HK-2 (cell line): ENCODE data around the gene PTGES.
"Not testable (repeated sequence)": the region's sequence is repeated elsewhere in the genome, so short reads cannot be mapped to it uniquely, and the experiment has no call there.

Source experiments
- DNase-seq: peaks from one replicate; pipeline ENCODE4 v3.0.0-alpha.2; 2018; ENCODE audit not compliant: unreplicated experiment

PTGES gene, protein sequence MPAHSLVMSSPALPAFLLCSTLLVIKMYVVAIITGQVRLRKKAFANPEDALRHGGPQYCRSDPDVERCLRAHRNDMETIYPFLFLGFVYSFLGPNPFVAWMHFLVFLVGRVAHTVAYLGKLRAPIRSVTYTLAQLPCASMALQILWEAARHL

DNA sequence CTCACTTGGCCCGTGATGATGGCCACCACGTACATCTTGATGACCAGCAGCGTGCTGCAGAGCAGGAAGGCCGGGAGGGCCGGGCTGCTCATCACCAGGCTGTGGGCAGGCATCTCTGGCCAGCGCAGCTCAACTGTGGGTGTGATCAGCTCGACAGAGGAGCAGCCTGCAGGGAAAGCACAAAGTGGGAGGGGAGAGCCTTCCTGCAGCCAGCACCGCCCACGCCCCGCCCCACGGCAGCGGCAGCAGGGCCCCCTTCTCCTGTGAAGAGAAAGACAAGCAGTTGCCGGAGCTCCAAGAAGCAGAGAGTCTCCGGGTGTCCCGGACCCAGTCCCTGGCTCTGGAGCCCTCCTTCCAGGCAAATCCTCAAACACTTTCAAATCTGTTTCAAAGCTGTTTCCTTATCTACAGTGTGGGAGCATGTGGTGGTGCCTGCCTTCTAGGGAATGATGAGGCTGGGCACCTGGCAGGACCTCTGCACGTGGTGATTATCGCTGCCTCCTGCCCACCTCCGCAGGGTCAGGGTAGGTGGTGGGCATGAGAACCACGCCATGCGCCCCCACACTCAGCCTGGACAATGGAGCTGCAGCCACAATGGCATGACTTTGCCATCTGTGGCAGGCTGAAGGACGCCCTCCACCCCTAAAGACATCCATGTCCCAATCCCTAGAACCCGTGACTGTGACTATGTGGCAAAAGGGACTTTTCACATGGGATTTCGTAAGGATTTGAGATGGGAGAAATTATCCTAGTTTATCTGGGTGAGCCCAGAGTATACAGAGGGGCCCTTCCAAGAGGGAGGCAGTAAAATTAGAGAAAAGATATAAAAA lies at the start of gene PTGES:
Gene PTGES (minus strand): TSS at position 143 of the 830 bp plus-strand sequence. CDS start 30 bp downstream, at position 113.
- peak; percentile 84 for DNase-seq

DNA sequence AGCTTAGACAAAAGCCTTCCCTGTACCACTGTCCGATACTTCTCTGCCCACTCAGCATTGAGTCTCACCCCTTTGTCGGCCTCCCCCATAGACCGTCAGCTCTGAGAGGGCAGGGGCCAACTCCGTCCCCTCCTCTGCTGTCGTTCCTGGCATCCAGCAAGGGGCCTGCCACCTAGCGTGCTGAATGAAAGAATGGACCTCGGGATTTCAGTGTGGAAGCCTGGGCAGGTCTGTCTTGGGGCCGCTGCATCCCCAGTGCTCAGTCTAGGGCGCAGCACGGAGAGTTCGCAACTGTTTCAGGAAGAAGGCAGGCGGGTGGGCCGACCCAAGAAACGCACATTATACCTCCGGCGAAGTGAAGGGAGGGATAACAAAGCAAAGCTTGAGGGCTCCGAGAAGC lies 48.7 kb upstream of the PTGES start:
- no peak for DNase-seq

DNA sequence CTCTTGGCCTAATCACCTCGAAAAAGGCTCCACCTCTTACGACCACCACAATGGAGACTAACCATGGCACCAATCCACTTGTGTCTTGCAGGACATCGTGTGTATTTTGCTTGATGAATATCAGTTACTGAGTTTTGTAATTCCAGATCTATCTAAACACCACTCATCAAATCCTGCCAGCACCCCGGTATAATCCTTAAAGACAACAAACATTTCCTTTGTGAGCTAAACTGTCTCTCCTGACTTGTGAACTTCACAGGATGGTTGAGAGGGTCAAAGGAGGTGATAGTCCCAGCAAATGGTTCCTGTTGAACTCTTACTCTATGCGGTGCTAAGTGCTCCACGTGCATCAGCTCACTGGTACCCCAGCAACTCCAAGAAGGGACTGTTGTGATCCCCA lies 46.1 kb upstream of the PTGES start:
- no peak for DNase-seq

- not testable (repeated sequence) for DNase-seq
These were observed 43.2 kb upstream of the PTGES start for GRCh38 chr9:129796029-129796428.

GRCh38 chr9:129794549-129794948 lies 41.7 kb upstream of the PTGES start:
- no peak for DNase-seq

GRCh38 chr9:129786481-129786880 lies 33.6 kb upstream of the PTGES start:
- DNase-seq, result no peak

GRCh38 chr9:129785866-129786265 lies 33.0 kb upstream of the PTGES start:
- DNase-seq, result no peak

DNA sequence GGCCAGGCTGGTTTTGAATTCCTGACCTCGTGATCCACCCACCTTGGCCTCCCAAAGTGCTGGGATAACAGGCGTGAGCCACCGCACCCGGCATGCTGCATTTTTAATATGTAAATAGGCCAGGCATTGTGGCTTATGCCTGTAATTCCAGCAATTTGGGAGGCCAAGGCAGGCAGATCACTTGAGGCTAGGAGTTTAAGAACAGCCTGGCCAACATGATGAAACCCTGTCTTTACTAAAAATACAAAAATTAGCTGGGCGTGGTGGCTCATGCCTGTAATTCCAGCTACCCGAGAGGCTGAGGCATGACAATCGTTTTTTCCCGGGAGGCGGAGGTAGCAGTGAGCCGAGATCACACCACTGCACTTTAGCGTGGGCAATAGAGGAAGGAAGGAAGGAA lies 32.1 kb upstream of the PTGES start:
- DNase-seq, result not testable (repeated sequence)

DNA sequence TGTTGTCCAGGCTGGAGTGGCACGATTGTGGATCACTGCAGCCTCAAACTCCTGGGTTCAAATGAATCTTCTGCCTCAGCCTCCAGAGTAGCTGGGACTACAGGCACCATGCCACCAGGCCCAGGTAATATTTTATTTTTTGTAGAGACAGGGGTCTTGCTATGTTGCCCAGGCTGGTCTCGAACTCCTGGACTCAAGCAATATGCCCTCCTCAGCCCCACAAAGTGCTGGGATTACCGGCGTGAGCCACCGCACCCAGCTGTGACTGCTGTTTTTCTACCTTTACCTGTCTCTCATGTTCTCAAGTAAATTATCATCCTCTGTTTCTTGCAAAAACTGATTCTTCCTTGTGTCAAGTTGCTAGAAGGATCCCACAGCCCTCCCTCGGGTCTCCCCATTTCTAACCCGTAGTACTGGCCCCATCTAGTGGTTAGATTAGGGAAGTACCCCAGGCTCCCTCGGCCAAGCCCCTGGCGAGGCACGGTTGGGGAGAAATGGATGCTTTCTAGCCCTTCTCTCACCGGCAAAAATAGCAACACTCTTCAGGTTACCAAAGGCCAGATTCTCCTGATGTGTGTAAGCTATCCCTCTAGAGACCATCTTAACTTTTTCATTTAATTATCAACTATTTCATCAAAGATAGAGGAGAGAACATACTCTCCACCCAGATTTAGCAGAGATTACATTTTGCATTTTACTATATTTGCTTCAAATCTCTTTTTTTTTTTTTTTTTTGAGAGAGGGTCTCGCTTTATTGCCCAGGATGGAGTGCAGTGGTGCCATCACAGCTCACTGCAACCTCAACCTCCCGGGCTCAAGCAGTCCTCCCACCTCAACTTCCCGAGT lies 30.9 kb upstream of the PTGES start:
- peak; percentile 69 for DNase-seq

- DNase-seq, result no peak
These were observed 29.1 kb upstream of the PTGES start for GRCh38 chr9:129781981-129782380.

GRCh38 chr9:129781131-129781530 lies 28.3 kb upstream of the PTGES start:
- no peak for DNase-seq

- no peak for DNase-seq
These were observed 26.8 kb upstream of the PTGES start for GRCh38 chr9:129779560-129780190.

DNA sequence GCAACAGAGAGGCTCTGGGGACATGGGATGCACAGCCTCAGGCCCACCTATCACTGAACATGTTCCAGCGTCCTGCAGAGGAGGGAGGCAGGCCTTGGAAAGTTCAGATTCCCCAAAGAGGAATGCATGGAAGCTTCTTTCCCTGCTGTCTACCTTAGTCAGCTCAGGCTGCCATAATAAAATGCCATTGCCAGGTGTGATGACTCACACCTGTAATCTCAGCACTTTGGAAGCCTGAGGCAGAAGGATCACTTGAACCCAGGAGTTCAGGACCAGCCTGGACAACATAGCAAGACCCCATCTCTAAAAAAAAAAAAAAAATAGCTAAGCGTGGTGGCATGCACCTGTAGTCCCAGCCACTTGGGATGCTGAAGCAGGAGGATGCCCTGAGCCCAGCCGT lies 25.6 kb upstream of the PTGES start:
- DNase-seq, result no peak

GRCh38 chr9:129777769-129778130 lies 24.9 kb upstream of the PTGES start:
- DNase-seq, result peak; percentile 43

DNA sequence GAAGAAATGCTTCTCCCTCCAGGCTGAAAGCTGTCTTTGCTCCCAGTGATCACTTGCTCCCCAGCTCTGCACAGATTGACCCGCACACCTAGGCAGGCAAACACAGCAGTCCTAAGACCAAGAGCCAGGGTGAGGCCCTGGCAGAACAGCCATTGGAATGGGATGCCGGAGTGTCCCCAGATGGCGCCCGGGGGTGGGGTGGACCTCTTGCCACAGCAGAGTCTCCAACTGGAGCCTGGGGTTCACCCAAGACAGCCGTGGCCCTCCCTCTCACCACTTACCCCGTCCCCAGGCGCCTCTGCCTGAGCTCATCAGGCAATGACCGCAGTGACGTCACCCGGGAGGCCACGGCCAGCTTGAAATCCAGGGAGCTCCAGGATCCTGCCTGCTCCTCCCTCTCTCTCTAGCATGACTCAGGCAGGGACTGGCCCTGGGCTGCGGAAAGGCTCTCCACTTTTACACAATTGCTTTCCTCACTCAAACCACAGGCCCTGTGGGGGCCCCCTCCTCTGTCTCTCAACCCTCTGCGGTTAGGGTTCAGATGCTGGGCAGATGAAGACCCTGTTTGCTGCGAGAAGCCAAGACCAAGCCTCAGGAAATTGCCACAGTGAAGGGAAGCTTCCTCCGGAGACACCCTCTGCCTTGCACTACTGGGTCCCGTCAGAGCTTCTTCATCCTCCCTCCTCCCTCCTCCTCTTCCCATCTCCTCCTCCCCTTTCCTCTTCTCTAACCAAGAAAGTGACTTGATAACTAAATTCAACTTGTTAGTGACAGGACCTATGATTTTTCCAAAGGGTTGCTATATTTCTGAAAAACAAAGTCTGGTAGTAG lies 24.3 kb upstream of the PTGES start:
- peak; percentile 98 for DNase-seq

DNA sequence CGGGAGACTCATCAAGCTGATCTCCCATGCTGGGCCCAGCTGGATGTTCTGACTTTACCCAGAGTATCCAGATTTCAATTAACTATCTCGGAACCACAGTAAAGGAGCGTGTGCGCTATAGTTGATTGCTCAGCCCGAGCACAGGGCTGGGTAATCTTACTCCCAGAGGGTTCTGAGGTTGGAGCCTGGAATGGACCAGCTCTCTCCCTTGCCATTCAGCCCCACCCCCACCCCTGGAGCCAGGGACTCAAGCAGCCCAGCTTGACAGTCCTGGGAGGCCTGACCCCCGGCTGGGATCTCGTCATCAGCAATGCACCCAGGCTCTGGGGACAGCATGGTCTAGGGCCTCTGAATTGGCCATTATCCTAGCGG lies 23.7 kb upstream of the PTGES start:
- no peak for DNase-seq

- DNase-seq, result not testable (repeated sequence)
These were observed 23.3 kb upstream of the PTGES start for GRCh38 chr9:129776096-129776495.

DNA sequence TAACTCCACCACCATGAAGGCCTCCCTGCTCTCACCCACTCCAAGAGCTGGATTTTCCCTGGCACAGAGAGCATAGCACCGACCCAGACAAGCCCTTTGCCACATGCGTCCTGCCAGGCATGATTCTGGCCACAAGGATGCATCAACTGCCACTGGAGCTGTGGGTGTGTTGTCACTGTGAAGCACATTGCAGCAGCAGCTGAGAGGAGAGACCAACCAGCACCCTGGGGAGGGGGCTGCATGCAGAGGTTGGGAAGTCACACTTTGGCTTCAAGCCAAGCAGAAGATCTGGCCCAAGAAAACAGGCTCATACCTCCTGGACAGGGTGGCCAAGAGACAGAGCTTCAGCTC lies 22.6 kb upstream of the PTGES start:
- DNase-seq, result no peak

DNA sequence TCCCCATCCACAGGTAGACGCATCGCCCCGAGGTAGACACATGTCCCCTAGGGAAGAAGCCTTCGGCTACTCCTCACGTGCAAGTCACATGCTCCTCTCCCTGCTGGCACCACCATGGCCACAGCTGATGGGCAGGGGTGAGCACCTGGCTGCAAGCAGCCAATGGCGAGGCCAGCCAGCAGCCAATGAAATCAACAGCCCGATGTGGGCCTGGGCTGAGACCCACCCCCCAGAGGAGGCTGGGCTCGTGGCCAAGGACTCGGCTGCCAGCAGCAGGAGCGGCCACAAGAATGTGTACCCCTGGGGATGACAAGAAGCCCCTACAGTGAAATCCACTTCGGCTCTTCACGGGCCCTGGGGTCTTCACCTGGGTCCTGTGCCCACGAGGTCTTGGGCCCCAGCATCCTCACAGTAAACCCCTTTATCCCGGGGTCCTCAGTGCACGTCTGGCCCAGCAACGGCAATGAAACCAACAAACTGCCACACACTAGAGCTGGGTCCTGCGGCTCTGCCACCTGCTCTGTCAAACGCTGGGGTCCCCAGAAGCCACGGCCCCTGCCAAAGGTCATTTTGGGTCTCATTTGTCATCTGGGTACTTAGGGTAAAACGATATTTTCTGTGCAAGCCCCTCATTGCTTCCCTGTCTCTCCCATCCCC lies 22.1 kb upstream of the PTGES start:
- DNase-seq, result no peak

- DNase-seq, result peak; percentile 69
These were observed 20.6 kb upstream of the PTGES start for GRCh38 chr9:129773262-129774048.
